ENCODE results near the gene ZBTB42. TPM values are rescaled to one million over a fixed set of nuclear protein-coding genes. Genes with fewer than 3 reads are reported as not detected.

Gene ZBTB42
- total and polyA plus RNA-seq, 2 donors (not counting 1 experiment from before 2014, with no cell fraction given): 1.6 to 8.3 TPM

- intact Hi-C loops (cut with micrococcal nuclease): loop anchor here (1.0 to 5.0 kb wide), 5 partner anchors 42 to 1036 kb away; partner anchors contain the start of genes AKT1, BRF1, GPR132 and XRCC3
- H3K27ac ChIP-seq (ENCODE audit: low read length in 2 of 2): peak overlapping the region; percentile 56 to 90
- peaks cover 18 to 24% of the 10 kb centered on the region in 2 donors for H3K4me1 ChIP-seq (ENCODE audit: control insufficient read depth in 2 of 2, insufficient read depth in 2 of 2, low read length in 2 of 2)
- peak overlapping the region; percentile 88 for H3K9ac ChIP-seq (ENCODE audit: low read length)
- 3% methylated on average over 26 of the region's 30 CpGs for WGBS (ENCODE audit: insufficient coverage)
- peaks cover 45% of the 10 kb centered on the region for H4K20me1 ChIP-seq (ENCODE audit: control insufficient read depth, insufficient read depth, low read length, poor library complexity, severe bottlenecking)
- ATAC-seq (ENCODE audit: low read depth) (no peak), DNase-seq (no peak)
- H3K36me3 ChIP-seq (replicated peaks in 1 of 2; ENCODE audit: control extremely low read depth in 1 of 2, control insufficient read depth in 1 of 2, extremely low read depth in 1 of 2, insufficient read depth in 2 of 2, low read length in 1 of 2): peaks cover 0 to 28% of the 10 kb centered on the region in 2 experiments
- no peak for TF ChIP-seq EZH2 (IDR thresholded peaks at IDR 0.05; ENCODE audit: borderline replicate concordance, insufficient read depth, low read depth, low read length, poor library complexity, severe bottlenecking)
- TF ChIP-seq CTCF (IDR thresholded peaks at IDR 0.05): no peak
- Mint-ChIP-seq H3K4me1 (peaks cover 33% of the 10 kb centered on the region), H3K27ac (peak overlapping the region; percentile 78), H3K4me3 (peak overlapping the region; percentile 91), H3K9me3 (ENCODE audit: insufficient read depth) (no peaks in the 10 kb centered on the region), H3K27me3 (no peaks in the 10 kb centered on the region)
- H3K4me2 ChIP-seq (replicated peaks; ENCODE audit: low read depth, low read length, poor library complexity, severe bottlenecking): peak overlapping the region; percentile 94
- no peaks in the 10 kb centered on the region for H3K27me3 ChIP-seq (replicated peaks in 1 of 4; ENCODE audit: control extremely low read depth in 1 of 4, control insufficient read depth in 3 of 4, insufficient read depth in 4 of 4, low read length in 3 of 4)
- peak overlapping the region; percentile 38 to 98 (median 91) for H3K4me3 ChIP-seq (ENCODE audit: control extremely low read depth in 1 of 5, extremely low read depth in 1 of 5, insufficient read depth in 1 of 5, low read depth in 2 of 5, low read length in 4 of 5)
- CTCF ChIA-PET: interaction anchor here (0.9 to 2.5 kb wide), 6 partner anchors 9 to 291 kb away, joined by 3 to 13 read pairs (median 4); partner anchors contain the start of gene ADSS1
- H2AFZ ChIP-seq (ENCODE audit: insufficient read depth, low read depth, low read length, poor library complexity, severe bottlenecking): peak overlapping the region; percentile 82
- H3K79me2 ChIP-seq (ENCODE audit: control insufficient read depth, insufficient read depth, low read length): peaks cover 32% of the 10 kb centered on the region
- POLR2A ChIA-PET: interaction anchor here (0.7 to 1.6 kb wide), 4 partner anchors 15 to 77 kb away, joined by 3 to 9 read pairs (median 4); partner anchors contain the start of gene ZBTB42
- H3K9me3 ChIP-seq (ENCODE audit: control extremely low read depth in 1 of 3, control insufficient read depth in 2 of 3, insufficient read depth in 1 of 3, low read length in 2 of 3): peaks cover 0 to 14% (median 0%) of the 10 kb centered on the region in 3 donors
Observed at GRCh38 chr14:104753528-104754212, 47.2 kb upstream of the ZBTB42 start.
